Cardiac muscle cell (in vitro differentiated cells and primary cell): ENCODE results near the gene SRL. TPM values are rescaled to one million over a fixed set of nuclear protein-coding genes. Genes with fewer than 3 reads are reported as not detected.
A peak's percentile ranks its signal among the peaks of the same experiment; 100 is the strongest.

Experiments
- DNase-seq, 2 donors: peaks; one replicate each; pipeline versions ENCODE4 v3.0.0 to v3.0.0-alpha.2; 2010 to 2017; ENCODE audit warnings: low read depth in 1 of 2, low spot score in 1 of 2
- H3K27ac ChIP-seq: fragments of 200-600 bp; sonication (generic); 2 replicates; pipeline ENCODE4 v1.5.1; 2016
- H3K27me3 ChIP-seq: fragments of 200-600 bp; sonication (generic); 2 replicates; pipeline ENCODE4 v1.6.0; 2016; ENCODE audit warnings: control low read depth
- H3K36me3 ChIP-seq: fragments of 200-600 bp; sonication (generic); 2 replicates; pipeline ENCODE4 v1.5.1; 2016; ENCODE audit warnings: control low read depth
- H3K4me1 ChIP-seq: fragments of 200-600 bp; sonication (generic); 2 replicates; pipeline ENCODE4 v1.8.1; 2017; ENCODE audit warnings: low read depth, mild to moderate bottlenecking, mixed run types
- H3K4me3 ChIP-seq: fragments of 200-600 bp; sonication (generic); 2 replicates; pipeline ENCODE4 v1.5.1; 2016; ENCODE audit warnings: mild to moderate bottlenecking
- H3K9me3 ChIP-seq: fragments of 200-600 bp; sonication (generic); 2 replicates; pipeline ENCODE4 v1.5.1; 2017; ENCODE audit warnings: low read depth, mild to moderate bottlenecking, control low read depth
- polyA plus RNA-seq: library from polyadenylated mRNA; unstranded; fragments of >200 nt; fragmentation: Nextera tagmentation; extraction: Ambion mirVana; gene quantifications from 2 replicates; pipeline ENCODE4 v1.2.1, GENCODE V29; 2016
- total RNA-seq: library from RNA; depleted of rRNA; stranded (reverse); fragments of >200 nt; gene quantifications from 2 replicates; pipeline ENCODE4 v1.2.3, GENCODE V29; 2016
- TF ChIP-seq, protein P1 (sequence below): IDR thresholded peaks from 2 replicates; pipeline ENCODE4 v1.5.1; 2012; ENCODE audit warnings: low read depth, mild to moderate bottlenecking, low read length

Gene SRL
- total RNA-seq (46.1 and 51.1 TPM in 2 replicates), polyA plus RNA-seq (45.9 and 56.4 TPM in 2 replicates)

DNA sequence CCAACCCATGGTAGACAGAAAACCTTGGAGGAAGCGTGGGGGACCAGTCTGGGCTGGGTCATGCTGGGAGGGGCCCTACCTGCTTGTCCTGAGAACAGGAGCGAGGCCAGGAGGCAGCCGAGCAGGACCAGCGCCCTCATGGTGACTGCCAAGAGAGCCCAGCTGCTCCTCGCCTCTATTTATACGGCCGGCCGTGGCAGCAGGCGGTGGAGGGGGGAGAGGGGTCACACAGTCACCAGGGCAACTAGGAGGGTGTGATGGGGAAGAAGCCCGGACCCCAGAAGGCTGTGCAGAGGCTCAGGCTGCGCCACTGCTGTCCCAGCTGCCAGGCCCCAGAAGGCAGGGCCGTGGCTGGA, at the start of gene SRL:
Gene SRL, minus strand, starts transcription at position 153 of the 356 bp plus-strand sequence. Its CDS starts 13 bp downstream, at position 140.
- DNase-seq: no peak
- Histone ChIP-seq H3K9me3 (no peaks in the 10 kb centered on the region), H3K36me3 (no peaks in the 10 kb centered on the region), H3K27ac (peak within 1 kb of the TSS; percentile 99), H3K4me1 (peaks cover 68% of the 10 kb centered on the region), H3K27me3 (no peaks in the 10 kb centered on the region), H3K4me3 (no peak within 1 kb of the TSS)
- TF ChIP-seq, protein P1, sequence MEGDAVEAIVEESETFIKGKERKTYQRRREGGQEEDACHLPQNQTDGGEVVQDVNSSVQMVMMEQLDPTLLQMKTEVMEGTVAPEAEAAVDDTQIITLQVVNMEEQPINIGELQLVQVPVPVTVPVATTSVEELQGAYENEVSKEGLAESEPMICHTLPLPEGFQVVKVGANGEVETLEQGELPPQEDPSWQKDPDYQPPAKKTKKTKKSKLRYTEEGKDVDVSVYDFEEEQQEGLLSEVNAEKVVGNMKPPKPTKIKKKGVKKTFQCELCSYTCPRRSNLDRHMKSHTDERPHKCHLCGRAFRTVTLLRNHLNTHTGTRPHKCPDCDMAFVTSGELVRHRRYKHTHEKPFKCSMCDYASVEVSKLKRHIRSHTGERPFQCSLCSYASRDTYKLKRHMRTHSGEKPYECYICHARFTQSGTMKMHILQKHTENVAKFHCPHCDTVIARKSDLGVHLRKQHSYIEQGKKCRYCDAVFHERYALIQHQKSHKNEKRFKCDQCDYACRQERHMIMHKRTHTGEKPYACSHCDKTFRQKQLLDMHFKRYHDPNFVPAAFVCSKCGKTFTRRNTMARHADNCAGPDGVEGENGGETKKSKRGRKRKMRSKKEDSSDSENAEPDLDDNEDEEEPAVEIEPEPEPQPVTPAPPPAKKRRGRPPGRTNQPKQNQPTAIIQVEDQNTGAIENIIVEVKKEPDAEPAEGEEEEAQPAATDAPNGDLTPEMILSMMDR: no peak

DNA sequence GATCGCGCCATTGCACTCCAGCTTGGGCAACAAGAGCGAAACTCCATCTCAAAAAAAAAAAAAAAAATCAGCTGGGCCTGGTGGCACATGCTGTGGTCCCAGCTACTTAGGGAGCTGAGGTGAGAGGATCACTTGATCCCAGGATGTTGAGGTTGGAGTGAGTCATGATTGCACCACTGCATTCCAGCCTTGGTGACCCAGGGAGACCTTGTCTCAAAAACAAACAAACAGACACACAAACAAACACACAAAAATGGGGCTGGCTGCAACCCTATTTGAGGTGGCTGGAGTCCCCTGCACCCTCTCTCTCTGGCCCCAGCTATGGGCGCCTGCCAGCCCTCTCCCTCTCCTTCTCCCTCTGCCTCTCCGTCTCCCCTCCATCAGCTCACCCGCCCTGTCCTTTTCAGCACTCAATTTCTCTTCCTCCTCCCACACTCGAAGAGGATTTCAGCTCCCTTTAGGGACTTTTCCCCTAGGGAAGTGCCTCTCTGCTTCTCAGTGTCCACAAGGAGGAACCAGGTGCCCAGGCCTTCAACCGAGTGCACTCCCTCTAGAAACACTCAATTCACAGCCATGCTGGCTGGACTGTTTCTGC, 48.5 kb upstream of the SRL start:
- Histone ChIP-seq H3K27me3 (no peaks in the 10 kb centered on the region), H3K4me3 (no peak overlapping the region), H3K36me3 (no peaks in the 10 kb centered on the region), H3K27ac (peak overlapping the region; percentile 34), H3K9me3 (no peaks in the 10 kb centered on the region), H3K4me1 (peaks cover 26% of the 10 kb centered on the region)
- TF ChIP-seq, protein P1: peak; percentile 16
- peak; percentile 19 to 78 for DNase-seq

DNA sequence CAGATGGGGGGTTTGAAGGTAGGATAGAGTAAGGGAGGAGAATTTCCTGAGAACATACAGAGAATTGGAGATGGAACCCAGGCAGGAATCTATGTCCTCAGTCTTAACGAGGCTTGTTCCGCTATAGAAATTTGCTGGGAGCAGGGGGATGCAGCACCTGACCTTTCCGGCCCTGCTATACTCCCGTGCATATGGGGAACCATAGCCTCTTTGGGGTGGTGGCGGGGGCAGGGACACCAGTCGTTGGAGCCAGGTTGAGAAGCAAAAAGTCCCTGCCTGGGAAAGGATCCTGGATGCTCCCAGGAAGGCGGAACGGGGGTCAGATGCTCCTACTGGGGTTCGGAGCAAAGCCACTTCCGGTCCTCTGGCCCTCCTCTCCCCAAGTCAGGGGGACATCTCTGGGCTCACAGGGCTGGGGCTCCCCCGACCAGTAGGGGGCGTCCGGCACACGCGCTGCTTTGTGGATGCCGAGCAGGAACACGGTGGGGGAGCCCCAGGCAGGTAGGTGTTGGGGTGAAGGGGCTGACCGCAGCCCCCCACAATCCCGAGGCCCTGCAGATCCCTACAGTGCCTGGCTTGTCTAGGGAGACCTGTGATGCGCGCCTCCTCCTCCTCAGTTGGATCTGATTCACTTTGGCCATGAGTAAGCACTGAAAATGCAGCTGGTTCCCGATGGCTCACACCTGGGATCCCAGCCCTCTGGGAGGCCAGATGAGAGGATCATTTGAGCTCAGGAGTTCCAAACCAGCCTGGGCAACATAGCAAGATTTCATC, 46.5 kb upstream of the SRL start:
- TF ChIP-seq, protein P1: peak; percentile 99
- Histone ChIP-seq H3K4me1 (peaks cover 15% of the 10 kb centered on the region), H3K27me3 (no peaks in the 10 kb centered on the region), H3K4me3 (no peak overlapping the region), H3K36me3 (no peaks in the 10 kb centered on the region), H3K9me3 (no peaks in the 10 kb centered on the region), H3K27ac (no peak overlapping the region)
- peak; percentile 61 to 83 for DNase-seq

DNA sequence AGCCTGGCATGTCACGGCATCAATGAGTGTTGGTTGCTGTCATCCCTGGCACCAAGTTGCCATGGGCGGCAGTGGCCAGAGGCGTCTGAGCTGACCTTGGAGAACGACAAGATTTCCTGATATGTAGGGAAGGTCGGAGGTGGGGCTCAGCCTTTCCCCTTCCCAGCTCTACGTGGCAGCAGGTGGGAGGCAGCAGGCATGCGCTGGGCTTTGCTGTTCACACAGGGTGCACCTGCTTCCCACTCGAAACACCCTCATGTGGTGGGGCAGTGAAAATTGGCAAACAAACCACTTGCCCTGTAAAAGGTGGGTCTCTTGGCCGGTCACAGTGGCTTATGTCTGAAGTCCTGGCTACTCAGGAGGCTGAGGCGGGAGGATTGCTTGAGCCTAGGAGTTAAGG, 43.3 kb upstream of the SRL start:
- Histone ChIP-seq H3K9me3 (no peaks in the 10 kb centered on the region), H3K27ac (no peak overlapping the region), H3K4me3 (no peak overlapping the region), H3K36me3 (no peaks in the 10 kb centered on the region), H3K4me1 (no peaks in the 10 kb centered on the region), H3K27me3 (no peaks in the 10 kb centered on the region)
- TF ChIP-seq, protein P1: no peak
- DNase-seq: no peak

DNA sequence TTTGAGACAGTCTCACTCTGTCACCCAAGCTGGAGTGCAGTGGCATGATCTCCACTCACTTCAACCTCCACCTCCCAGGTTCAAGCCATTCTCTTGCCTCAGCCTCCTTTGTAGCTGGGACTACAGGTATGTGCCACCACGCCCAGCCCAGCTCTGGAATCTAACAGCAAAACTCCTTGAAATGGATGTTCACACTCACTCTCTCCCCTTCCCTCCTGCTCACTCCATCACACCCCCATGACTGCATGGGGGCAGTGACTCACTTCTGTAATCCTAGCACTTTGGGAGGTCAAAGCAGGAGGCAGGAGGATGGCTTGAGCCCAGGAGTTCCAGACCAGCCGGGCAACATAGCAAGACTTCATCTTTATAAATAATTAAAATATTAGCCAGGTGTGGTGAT, 42.1 kb upstream of the SRL start:
- Histone ChIP-seq H3K9me3 (no peaks in the 10 kb centered on the region), H3K27ac (no peak overlapping the region), H3K27me3 (no peaks in the 10 kb centered on the region), H3K4me3 (no peak overlapping the region), H3K4me1 (no peaks in the 10 kb centered on the region), H3K36me3 (no peaks in the 10 kb centered on the region)
- TF ChIP-seq, protein P1: no peak
- DNase-seq: no peak
